ENCODE results near the gene SETSIP. TPM values are rescaled to one million over a fixed set of nuclear protein-coding genes. Genes with fewer than 3 reads are reported as not detected.

The SETSIP gene
- total and polyA plus RNA-seq, 2 donors (not counting 1 experiment from before 2014, with no cell fraction given) = 0.12 to 0.17 TPM

GRCh38 chr1:92045766-92046495 lies 29.3 kb downstream of the SETSIP start:
- Histone ChIP-seq H3K9me3 (ENCODE audit: control insufficient read depth, insufficient read depth, low read depth, low read length) (no peaks in the 10 kb centered on the region), H4K20me1 (ENCODE audit: control insufficient read depth, extremely low read depth, insufficient read depth, low read length) (no peaks in the 10 kb centered on the region), H3K4me3 (replicated peaks in 1 of 4; ENCODE audit: control extremely low read depth in 1 of 4, insufficient read depth in 1 of 4, low read depth in 3 of 4, low read length in 4 of 4) (no peak overlapping the region), H3K36me3 (ENCODE audit: control insufficient read depth, insufficient read depth, low read length) (no peaks in the 10 kb centered on the region), H3K27me3 (ENCODE audit: control insufficient read depth, insufficient read depth, low read length) (no peaks in the 10 kb centered on the region), H3K4me2 (ENCODE audit: extremely low read depth, insufficient read depth, low read length) (no peak overlapping the region), H3K9ac (ENCODE audit: insufficient read depth, low read length) (no peak overlapping the region), H3K27ac (ENCODE audit: insufficient read depth, low read length) (no peak overlapping the region), H3K79me2 (ENCODE audit: control insufficient read depth, insufficient read depth, low read length) (no peaks in the 10 kb centered on the region), H2AFZ (ENCODE audit: low read length) (no peak overlapping the region), H3K4me1 (ENCODE audit: control insufficient read depth, extremely low read depth, insufficient read depth, low read length) (no peaks in the 10 kb centered on the region)
- DNase-seq (ENCODE audit: low read depth in 2 of 2) = no peak
- TF ChIP-seq EZH2 (IDR thresholded peaks at IDR 0.05; ENCODE audit: low read length, missing control alignments) = no peak
- TF ChIP-seq, protein P1, sequence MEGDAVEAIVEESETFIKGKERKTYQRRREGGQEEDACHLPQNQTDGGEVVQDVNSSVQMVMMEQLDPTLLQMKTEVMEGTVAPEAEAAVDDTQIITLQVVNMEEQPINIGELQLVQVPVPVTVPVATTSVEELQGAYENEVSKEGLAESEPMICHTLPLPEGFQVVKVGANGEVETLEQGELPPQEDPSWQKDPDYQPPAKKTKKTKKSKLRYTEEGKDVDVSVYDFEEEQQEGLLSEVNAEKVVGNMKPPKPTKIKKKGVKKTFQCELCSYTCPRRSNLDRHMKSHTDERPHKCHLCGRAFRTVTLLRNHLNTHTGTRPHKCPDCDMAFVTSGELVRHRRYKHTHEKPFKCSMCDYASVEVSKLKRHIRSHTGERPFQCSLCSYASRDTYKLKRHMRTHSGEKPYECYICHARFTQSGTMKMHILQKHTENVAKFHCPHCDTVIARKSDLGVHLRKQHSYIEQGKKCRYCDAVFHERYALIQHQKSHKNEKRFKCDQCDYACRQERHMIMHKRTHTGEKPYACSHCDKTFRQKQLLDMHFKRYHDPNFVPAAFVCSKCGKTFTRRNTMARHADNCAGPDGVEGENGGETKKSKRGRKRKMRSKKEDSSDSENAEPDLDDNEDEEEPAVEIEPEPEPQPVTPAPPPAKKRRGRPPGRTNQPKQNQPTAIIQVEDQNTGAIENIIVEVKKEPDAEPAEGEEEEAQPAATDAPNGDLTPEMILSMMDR (conservative IDR thresholded peaks at IDR 0.05 in 1 of 2, IDR thresholded peaks at IDR 0.05 in 1 of 2; ENCODE audit: low read depth in 1 of 2, low read length in 2 of 2) = no peak

DNA sequence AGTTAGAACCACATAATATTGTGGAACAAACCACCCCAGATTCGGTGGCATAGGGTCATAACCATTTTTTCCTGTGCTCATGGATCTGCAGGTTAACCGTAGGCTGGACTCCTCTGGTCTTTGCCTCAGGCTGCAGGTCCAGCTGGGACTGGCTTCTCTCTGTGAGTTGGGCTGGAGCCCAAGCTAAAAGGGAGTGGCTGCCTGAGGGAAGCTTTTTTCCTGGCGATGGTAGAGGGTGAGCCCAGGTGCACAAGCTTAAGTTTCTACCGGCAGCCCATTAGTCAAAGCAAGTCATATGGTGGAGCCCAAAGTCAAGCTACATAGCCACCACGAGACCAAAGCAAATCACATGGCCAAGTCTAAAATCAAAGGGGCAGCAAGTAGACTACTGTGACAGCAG lies 31.6 kb downstream of the SETSIP start:
- Histone ChIP-seq H3K9me3 (ENCODE audit: control insufficient read depth, insufficient read depth, low read depth, low read length) (no peaks in the 10 kb centered on the region), H3K27me3 (ENCODE audit: control insufficient read depth, insufficient read depth, low read length) (no peaks in the 10 kb centered on the region), H2AFZ (ENCODE audit: low read length) (no peak overlapping the region), H4K20me1 (ENCODE audit: control insufficient read depth, extremely low read depth, insufficient read depth, low read length) (no peaks in the 10 kb centered on the region), H3K79me2 (ENCODE audit: control insufficient read depth, insufficient read depth, low read length) (no peaks in the 10 kb centered on the region), H3K36me3 (ENCODE audit: control insufficient read depth, insufficient read depth, low read length) (no peaks in the 10 kb centered on the region), H3K4me2 (ENCODE audit: extremely low read depth, insufficient read depth, low read length) (no peak overlapping the region), H3K4me1 (ENCODE audit: control insufficient read depth, extremely low read depth, insufficient read depth, low read length) (no peaks in the 10 kb centered on the region), H3K4me3 (replicated peaks in 1 of 4; ENCODE audit: control extremely low read depth in 1 of 4, insufficient read depth in 1 of 4, low read depth in 3 of 4, low read length in 4 of 4) (no peak overlapping the region), H3K27ac (ENCODE audit: insufficient read depth, low read length) (no peak overlapping the region), H3K9ac (ENCODE audit: insufficient read depth, low read length) (no peak overlapping the region)
- no peak for DNase-seq (ENCODE audit: low read depth in 2 of 2)
- TF ChIP-seq EZH2 (IDR thresholded peaks at IDR 0.05; ENCODE audit: low read length, missing control alignments) = no peak
- TF ChIP-seq, protein P1 (conservative IDR thresholded peaks at IDR 0.05 in 1 of 2, IDR thresholded peaks at IDR 0.05 in 1 of 2; ENCODE audit: low read depth in 1 of 2, low read length in 2 of 2) = no peak

DNA sequence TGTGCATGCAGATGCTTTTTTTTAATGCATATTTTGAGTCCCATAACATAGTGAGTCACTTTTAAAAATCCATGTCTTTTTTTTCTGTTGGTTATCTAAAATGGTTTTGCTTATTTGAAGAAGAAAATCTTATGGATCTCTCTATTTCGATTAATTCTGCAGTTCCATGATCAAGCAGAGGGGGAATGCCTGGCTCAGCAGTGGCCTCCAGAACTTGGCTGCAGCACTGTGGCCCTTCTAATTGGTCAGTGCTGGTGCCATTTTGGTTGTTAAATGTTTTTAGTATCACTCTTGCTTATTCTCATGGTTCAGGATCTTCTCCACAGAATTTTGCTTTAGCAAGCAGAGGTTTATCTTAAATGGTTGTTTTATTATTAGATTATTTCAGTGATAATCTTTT lies 34.2 kb downstream of the SETSIP start:
- Histone ChIP-seq H3K79me2 (ENCODE audit: control insufficient read depth, insufficient read depth, low read length) (no peaks in the 10 kb centered on the region), H3K9ac (ENCODE audit: insufficient read depth, low read length) (no peak overlapping the region), H3K9me3 (ENCODE audit: control insufficient read depth, insufficient read depth, low read depth, low read length) (no peaks in the 10 kb centered on the region), H3K4me3 (replicated peaks in 1 of 4; ENCODE audit: control extremely low read depth in 1 of 4, insufficient read depth in 1 of 4, low read depth in 3 of 4, low read length in 4 of 4) (no peak overlapping the region), H3K4me2 (ENCODE audit: extremely low read depth, insufficient read depth, low read length) (no peak overlapping the region), H4K20me1 (ENCODE audit: control insufficient read depth, extremely low read depth, insufficient read depth, low read length) (no peaks in the 10 kb centered on the region), H3K36me3 (ENCODE audit: control insufficient read depth, insufficient read depth, low read length) (no peaks in the 10 kb centered on the region), H2AFZ (ENCODE audit: low read length) (no peak overlapping the region), H3K27ac (ENCODE audit: insufficient read depth, low read length) (no peak overlapping the region), H3K4me1 (ENCODE audit: control insufficient read depth, extremely low read depth, insufficient read depth, low read length) (no peaks in the 10 kb centered on the region), H3K27me3 (ENCODE audit: control insufficient read depth, insufficient read depth, low read length) (no peaks in the 10 kb centered on the region)
- TF ChIP-seq, protein P1 (conservative IDR thresholded peaks at IDR 0.05 in 1 of 2, IDR thresholded peaks at IDR 0.05 in 1 of 2; ENCODE audit: low read depth in 1 of 2, low read length in 2 of 2) = no peak
- no peak for TF ChIP-seq EZH2 (IDR thresholded peaks at IDR 0.05; ENCODE audit: low read length, missing control alignments)
- DNase-seq (ENCODE audit: low read depth in 2 of 2) = no peak
